ENCODE measurements around the gene ITPRIPL1. TPM values are rescaled to one million over a fixed set of nuclear protein-coding genes. Genes with fewer than 3 reads are reported as not detected.
"Not testable (repeated sequence)": the region's sequence is repeated elsewhere in the genome, so short reads cannot be mapped to it uniquely, and the experiment has no call there.

The ITPRIPL1 gene
- polyA plus RNA-seq, 1 donor from 2014 or later, result not detected

DNA sequence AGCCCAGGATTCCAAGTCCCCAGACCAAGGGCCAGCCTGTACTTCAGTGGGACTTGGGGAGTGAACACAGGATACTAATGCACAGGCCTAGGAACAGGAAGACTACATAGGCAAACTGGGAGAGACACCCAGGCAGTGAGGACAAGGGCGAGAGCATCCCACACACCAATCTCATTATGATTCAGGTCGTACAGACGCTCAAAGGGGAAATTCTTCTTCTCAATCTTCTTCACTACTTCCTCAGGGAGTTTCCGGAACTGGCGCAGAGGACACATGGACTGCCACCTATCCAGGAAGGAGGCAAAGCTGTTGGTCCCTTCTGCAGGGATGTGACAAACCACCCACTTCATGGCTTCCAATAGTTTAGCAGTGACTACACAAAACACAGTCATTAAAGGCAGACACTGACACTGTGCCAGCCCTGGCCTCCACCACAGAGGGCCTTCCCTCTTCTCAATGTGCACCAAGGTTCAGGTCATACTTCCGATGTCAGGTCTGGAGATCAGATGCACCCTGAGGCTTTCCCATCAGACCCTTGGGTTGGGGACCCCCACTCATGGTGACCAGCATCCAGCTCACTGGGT lies 37.8 kb upstream of the ITPRIPL1 start:
- H3K27ac ChIP-seq (ENCODE audit: low read length), result no peak overlapping the region
- H3K4me3 ChIP-seq (ENCODE audit: low read length), result no peak overlapping the region
- H4K20me1 ChIP-seq (ENCODE audit: insufficient read depth), result no peaks in the 10 kb centered on the region
- no peaks in the 10 kb centered on the region for H3K9me3 ChIP-seq (ENCODE audit: low read length)
- TF ChIP-seq RAD21 (conservative IDR thresholded peaks at IDR 0.05), result no peak
- H3K79me2 ChIP-seq (replicated peaks; ENCODE audit: insufficient read depth, low read length), result no peaks in the 10 kb centered on the region
- H3K36me3 ChIP-seq (ENCODE audit: insufficient read depth, low read length), result peaks cover 15% of the 10 kb centered on the region
- H3K4me2 ChIP-seq (ENCODE audit: low read length), result no peak overlapping the region
- no peak overlapping the region for H3K9ac ChIP-seq (ENCODE audit: low read length)
- no peak overlapping the region for H2AFZ ChIP-seq (ENCODE audit: low read depth, low read length)
- no peaks in the 10 kb centered on the region for H3K27me3 ChIP-seq (ENCODE audit: insufficient read depth, low read depth, low read length)
- H3K9me2 ChIP-seq (ENCODE audit: insufficient read depth, low read length), result no peaks in the 10 kb centered on the region
- H3F3A ChIP-seq (ENCODE audit: insufficient read depth, low read length, poor library complexity, severe bottlenecking), result no peaks in the 10 kb centered on the region

- Histone ChIP-seq H4K20me1 (ENCODE audit: insufficient read depth) (no peaks in the 10 kb centered on the region), H3K4me3 (ENCODE audit: low read length) (no peak overlapping the region), H3K79me2 (replicated peaks; ENCODE audit: insufficient read depth, low read length) (no peaks in the 10 kb centered on the region), H3F3A (ENCODE audit: insufficient read depth, low read length, poor library complexity, severe bottlenecking) (no peaks in the 10 kb centered on the region), H3K36me3 (ENCODE audit: insufficient read depth, low read length) (peaks cover 11% of the 10 kb centered on the region), H3K9ac (ENCODE audit: low read length) (no peak overlapping the region), H2AFZ (ENCODE audit: low read depth, low read length) (no peak overlapping the region), H3K27ac (ENCODE audit: low read length) (no peak overlapping the region), H3K4me2 (ENCODE audit: low read length) (no peak overlapping the region), H3K27me3 (ENCODE audit: insufficient read depth, low read depth, low read length) (no peaks in the 10 kb centered on the region), H3K9me3 (ENCODE audit: low read length) (no peaks in the 10 kb centered on the region), H3K9me2 (ENCODE audit: insufficient read depth, low read length) (no peaks in the 10 kb centered on the region)
- TF ChIP-seq SMC3 (conservative IDR thresholded peaks at IDR 0.05; ENCODE audit: poor library complexity) (no peak), RAD21 (conservative IDR thresholded peaks at IDR 0.05) (no peak), MXI1 (conservative IDR thresholded peaks at IDR 0.05; ENCODE audit: poor library complexity, severe bottlenecking) (no peak), EZH2 (IDR thresholded peaks at IDR 0.05; ENCODE audit: borderline replicate concordance, insufficient read depth, low read length, poor library complexity, severe bottlenecking) (no peak)
Measured at GRCh38 chr2:96291751-96292150, 33.4 kb upstream of the ITPRIPL1 start.

GRCh38 chr2:96294271-96294670 lies 30.8 kb upstream of the ITPRIPL1 start:
- H3K79me2 ChIP-seq (replicated peaks; ENCODE audit: insufficient read depth, low read length); H3K9ac ChIP-seq (ENCODE audit: low read length); H3K4me2 ChIP-seq (ENCODE audit: low read length); H4K20me1 ChIP-seq (ENCODE audit: insufficient read depth); H3K9me2 ChIP-seq (ENCODE audit: insufficient read depth, low read length); H3K27ac ChIP-seq (ENCODE audit: low read length); H3K4me3 ChIP-seq (ENCODE audit: low read length); H2AFZ ChIP-seq (ENCODE audit: low read depth, low read length); H3K9me3 ChIP-seq (ENCODE audit: low read length); H3K27me3 ChIP-seq (ENCODE audit: insufficient read depth, low read depth, low read length); H3F3A ChIP-seq (ENCODE audit: insufficient read depth, low read length, poor library complexity, severe bottlenecking): not testable (repeated sequence)
- H3K36me3 ChIP-seq (ENCODE audit: insufficient read depth, low read length), result peaks cover 15% of the 10 kb centered on the region

DNA sequence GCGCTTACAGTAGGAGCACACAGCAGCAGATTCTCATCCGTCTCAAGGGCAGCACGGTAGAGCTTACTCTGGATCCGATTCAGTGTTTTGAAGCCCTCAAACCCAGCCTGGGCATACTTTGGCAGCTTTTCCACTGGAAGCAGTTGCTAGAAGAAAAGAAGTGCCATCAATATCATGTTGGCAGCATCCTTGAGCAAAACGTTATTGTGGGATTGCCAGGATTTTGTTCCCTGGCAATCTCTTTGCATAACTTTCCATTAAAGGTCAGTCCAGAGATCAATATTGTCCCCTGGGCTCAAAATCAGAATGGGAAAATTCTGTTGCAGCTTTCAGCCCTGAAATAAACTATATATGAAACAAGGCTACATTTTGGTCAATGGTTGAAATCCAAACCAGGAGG lies 28.2 kb upstream of the ITPRIPL1 start:
- Histone ChIP-seq H3K9me3 (ENCODE audit: low read length) (no peaks in the 10 kb centered on the region), H4K20me1 (ENCODE audit: insufficient read depth) (no peaks in the 10 kb centered on the region), H2AFZ (ENCODE audit: low read depth, low read length) (no peak overlapping the region), H3K4me2 (ENCODE audit: low read length) (no peak overlapping the region), H3K9me2 (ENCODE audit: insufficient read depth, low read length) (no peaks in the 10 kb centered on the region), H3K27me3 (ENCODE audit: insufficient read depth, low read depth, low read length) (no peaks in the 10 kb centered on the region), H3K36me3 (ENCODE audit: insufficient read depth, low read length) (peaks cover 14% of the 10 kb centered on the region), H3K4me3 (ENCODE audit: low read length) (no peak overlapping the region), H3K79me2 (replicated peaks; ENCODE audit: insufficient read depth, low read length) (peaks cover 5% of the 10 kb centered on the region), H3K9ac (ENCODE audit: low read length) (no peak overlapping the region), H3K27ac (ENCODE audit: low read length) (no peak overlapping the region), H3F3A (ENCODE audit: insufficient read depth, low read length, poor library complexity, severe bottlenecking) (no peaks in the 10 kb centered on the region)
- no peak for TF ChIP-seq RAD21 (conservative IDR thresholded peaks at IDR 0.05)
- no peak for TF ChIP-seq EP300 (conservative IDR thresholded peaks at IDR 0.05; ENCODE audit: poor library complexity, severe bottlenecking)
- no peak for TF ChIP-seq CTCF (IDR thresholded peaks at IDR 0.05; ENCODE audit: poor library complexity, severe bottlenecking)
- no peak for TF ChIP-seq MXI1 (conservative IDR thresholded peaks at IDR 0.05; ENCODE audit: poor library complexity, severe bottlenecking)
- TF ChIP-seq TAF1 (IDR thresholded peaks at IDR 0.05; ENCODE audit: low read depth), result no peak
- no peak for TF ChIP-seq POLR2AphosphoS5 (IDR thresholded peaks at IDR 0.05)
- TF ChIP-seq SMC3 (conservative IDR thresholded peaks at IDR 0.05; ENCODE audit: poor library complexity), result no peak
- TF ChIP-seq REST (IDR thresholded peaks at IDR 0.05; ENCODE audit: borderline replicate concordance), result no peak
- no peak for TF ChIP-seq EZH2 (IDR thresholded peaks at IDR 0.05; ENCODE audit: borderline replicate concordance, insufficient read depth, low read length, poor library complexity, severe bottlenecking)

Measured in neural cell (in vitro differentiated cells).